ENCODE measurements around the gene THBD.

DNA sequence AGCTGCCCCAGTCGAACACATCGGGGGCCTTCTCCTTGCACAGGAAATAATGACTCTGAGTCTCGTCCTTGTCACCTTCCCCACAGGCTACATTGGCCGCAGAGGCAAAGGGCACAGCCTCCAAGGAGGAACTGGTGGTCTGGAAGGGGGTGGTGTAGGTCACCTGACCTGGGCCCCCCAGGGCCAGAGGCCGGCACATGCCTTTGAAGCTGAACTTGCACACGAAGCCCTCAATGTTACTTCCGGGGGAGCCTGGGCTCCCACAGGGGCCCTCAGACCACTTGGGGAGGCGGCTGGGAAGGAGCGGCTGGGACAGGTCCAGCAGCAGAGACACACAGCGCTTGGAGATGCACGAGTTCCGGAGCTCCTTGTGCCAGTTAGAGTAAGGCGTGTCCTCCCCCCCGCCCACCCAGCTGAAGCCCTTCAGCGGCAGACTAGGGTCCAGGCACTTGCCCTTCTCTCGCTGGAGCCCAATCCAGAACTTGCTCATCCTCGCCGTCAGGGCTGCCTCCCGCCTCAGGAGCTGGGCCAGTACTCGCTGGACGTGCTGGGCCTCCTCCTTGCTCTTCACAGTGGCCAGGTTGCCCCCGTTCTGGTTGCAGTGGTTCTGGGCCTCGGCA lies 36.1 kb upstream of the THBD start:
- TF ChIP-seq, protein P1, sequence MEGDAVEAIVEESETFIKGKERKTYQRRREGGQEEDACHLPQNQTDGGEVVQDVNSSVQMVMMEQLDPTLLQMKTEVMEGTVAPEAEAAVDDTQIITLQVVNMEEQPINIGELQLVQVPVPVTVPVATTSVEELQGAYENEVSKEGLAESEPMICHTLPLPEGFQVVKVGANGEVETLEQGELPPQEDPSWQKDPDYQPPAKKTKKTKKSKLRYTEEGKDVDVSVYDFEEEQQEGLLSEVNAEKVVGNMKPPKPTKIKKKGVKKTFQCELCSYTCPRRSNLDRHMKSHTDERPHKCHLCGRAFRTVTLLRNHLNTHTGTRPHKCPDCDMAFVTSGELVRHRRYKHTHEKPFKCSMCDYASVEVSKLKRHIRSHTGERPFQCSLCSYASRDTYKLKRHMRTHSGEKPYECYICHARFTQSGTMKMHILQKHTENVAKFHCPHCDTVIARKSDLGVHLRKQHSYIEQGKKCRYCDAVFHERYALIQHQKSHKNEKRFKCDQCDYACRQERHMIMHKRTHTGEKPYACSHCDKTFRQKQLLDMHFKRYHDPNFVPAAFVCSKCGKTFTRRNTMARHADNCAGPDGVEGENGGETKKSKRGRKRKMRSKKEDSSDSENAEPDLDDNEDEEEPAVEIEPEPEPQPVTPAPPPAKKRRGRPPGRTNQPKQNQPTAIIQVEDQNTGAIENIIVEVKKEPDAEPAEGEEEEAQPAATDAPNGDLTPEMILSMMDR (IDR thresholded peaks at IDR 0.05) = no peak
- TF ChIP-seq POLR2A (IDR thresholded peaks at IDR 0.05) = no peak
